Measurements from ENCODE around the gene FBL. TPM values are rescaled to one million over a fixed set of nuclear protein-coding genes. Genes with fewer than 3 reads are reported as not detected.

FBL gene
- total RNA-seq, 1 experiment from 2014 or later = 527 TPM

GRCh38 chr19:39846678-39847486, 703 bp upstream of the FBL start:
- DNase-seq (ENCODE audit: low spot score) = no peak
- in situ Hi-C loops (cut with HindIII; ENCODE audit: low sequenced_read_pairs) = no loop called here

GRCh38 chr19:39845584-39845932, 621 bp downstream of the FBL start:
- in situ Hi-C loops (cut with HindIII; ENCODE audit: low sequenced_read_pairs) = no loop called here
- DNase-seq (ENCODE audit: low spot score) = no peak

DNA sequence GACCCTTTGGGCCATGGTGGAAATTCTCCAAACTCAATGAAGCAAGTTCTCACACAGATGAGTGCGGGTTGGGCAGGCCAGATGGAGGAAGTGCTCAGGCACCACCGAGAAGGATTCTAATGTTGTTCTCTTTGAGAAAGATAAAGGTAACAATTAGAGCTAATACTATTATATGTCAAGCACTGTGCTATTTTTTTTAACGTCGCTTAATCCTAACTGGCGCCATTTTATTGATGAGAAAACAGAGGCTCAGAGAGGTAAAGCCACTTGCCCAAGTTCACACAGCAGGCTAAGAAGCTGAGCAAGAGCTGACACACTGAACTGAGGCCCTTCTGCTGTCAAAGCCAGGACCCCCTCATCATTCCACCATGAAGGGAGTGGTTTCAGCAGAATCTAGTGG, 1.0 kb downstream of the FBL start:
- in situ Hi-C loops (cut with HindIII; ENCODE audit: low sequenced_read_pairs) = no loop called here

GRCh38 chr19:39843919-39844793, 2.0 kb downstream of the FBL start:
- in situ Hi-C loops (cut with HindIII; ENCODE audit: low sequenced_read_pairs) = loop anchor here (5.0 kb wide), 1 partner anchor 62 kb away; no protein-coding TSS in a partner anchor
- peak; percentile 30 for DNase-seq (ENCODE audit: low spot score)

More for the DNA sequence above, 1.0 kb downstream of the FBL start:
- no peak for DNase-seq (ENCODE audit: low spot score)

DNA sequence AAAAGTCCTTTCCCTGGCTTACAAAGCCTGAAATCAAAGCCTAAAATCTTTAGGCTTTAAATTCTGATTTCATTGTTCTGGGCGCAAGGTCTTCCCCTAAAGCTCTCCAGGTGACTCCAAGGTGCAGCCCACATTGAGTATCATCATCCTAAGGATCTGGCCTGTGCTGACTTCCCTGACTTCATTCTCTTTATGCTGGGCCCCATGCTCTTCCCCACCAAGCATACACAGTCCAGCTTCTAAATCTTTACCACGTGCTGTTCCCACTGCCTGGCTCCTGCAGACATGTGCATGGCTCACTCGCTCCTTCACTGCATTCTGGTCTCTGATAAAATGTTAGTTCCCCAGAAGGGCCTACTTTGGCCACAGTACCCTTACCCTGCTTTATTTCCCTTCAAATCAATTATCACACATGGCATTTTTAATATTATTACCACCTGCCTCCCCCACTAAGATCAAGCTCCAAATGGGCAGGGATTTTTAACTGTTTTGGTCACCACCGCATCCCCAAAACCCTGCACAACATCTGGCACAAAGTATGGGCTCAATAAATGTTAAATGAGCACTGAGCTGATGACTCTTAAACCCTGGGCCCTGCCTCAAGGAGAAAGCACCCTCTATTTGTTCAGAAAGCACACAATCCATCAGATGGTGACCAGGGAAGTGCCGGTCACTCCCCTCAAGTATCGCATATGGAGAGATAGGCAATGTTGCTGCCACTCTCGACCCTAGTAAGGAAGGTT, 3.3 kb downstream of the FBL start:
- no peak for DNase-seq (ENCODE audit: low spot score)
- in situ Hi-C loops (cut with HindIII; ENCODE audit: low sequenced_read_pairs) = loop anchor here (5.0 kb wide), 1 partner anchor 61 kb away; no protein-coding TSS in a partner anchor

DNA sequence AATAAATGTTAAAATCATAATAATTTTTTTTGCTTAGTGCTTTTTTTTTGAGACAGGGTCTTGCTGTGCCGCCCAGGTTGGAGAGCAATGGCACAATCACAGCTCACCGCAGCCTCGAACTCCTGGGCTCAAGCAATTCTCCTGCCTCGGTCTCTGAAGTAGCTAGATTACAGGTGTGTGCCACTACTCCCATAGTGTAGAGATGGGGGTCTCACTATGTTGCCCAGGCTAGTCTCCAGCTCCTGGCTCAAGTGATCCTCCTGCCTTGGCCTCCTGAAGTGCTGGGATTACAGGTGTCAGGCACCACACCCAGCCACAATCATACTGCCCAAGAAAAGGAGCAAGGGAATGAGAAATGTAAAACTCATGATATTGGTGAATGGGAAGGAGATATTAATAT, 5.1 kb downstream of the FBL start:
- in situ Hi-C loops (cut with HindIII; ENCODE audit: low sequenced_read_pairs) = loop anchor here (5.0 kb wide), 1 partner anchor 59 kb away; no protein-coding TSS in a partner anchor
- no peak for DNase-seq (ENCODE audit: low spot score)

- in situ Hi-C loops (cut with HindIII; ENCODE audit: low sequenced_read_pairs) = loop anchor here (5.0 kb wide), 1 partner anchor 58 kb away; no protein-coding TSS in a partner anchor
- no peak for DNase-seq (ENCODE audit: low spot score)
These were observed 5.7 kb downstream of the FBL start for GRCh38 chr19:39840492-39840891.

DNA sequence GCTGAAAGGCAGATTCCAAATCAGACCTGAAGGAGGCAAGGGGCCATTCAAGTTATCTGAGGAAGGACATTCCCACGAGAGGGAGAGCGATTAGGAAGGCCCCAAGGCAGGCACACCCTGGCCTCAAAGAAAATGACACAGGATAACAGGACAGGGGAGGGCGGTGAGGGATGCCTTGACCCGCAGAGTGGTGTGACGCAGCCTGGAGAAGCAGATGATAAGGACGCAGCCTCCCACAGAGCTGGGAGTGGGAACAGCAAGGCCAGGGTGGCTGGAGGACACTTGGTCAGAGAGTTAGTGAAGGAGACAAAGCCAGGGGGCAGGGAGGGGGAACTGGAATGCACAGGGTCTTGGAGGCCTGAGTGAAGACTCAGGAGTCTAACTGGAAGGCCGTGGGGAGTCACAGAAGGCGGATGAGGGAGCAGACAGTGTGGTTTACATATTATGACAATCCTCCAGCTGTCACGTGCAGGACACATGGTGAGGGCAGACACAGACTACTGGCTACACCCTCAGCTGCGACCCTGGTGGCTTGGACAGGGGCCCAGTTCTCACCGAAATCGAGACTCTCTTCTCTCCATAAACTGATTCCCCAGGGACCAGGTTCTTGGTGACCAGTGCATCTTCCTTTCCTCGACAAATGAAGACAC, 6.4 kb downstream of the FBL start:
- in situ Hi-C loops (cut with HindIII; ENCODE audit: low sequenced_read_pairs) = loop anchor here (5.0 kb wide), 1 partner anchor 58 kb away; no protein-coding TSS in a partner anchor

GRCh38 chr19:39838569-39838968, 7.6 kb downstream of the FBL start:
- DNase-seq (ENCODE audit: low spot score) = no peak
- in situ Hi-C loops (cut with HindIII; ENCODE audit: low sequenced_read_pairs) = no loop called here

More for the DNA sequence above, 6.4 kb downstream of the FBL start:
- DNase-seq (ENCODE audit: low spot score) = no peak

- no peak for DNase-seq (ENCODE audit: low spot score)
- in situ Hi-C loops (cut with HindIII; ENCODE audit: low sequenced_read_pairs) = no loop called here
These were observed 8.2 kb downstream of the FBL start for GRCh38 chr19:39837978-39838377.

DNA sequence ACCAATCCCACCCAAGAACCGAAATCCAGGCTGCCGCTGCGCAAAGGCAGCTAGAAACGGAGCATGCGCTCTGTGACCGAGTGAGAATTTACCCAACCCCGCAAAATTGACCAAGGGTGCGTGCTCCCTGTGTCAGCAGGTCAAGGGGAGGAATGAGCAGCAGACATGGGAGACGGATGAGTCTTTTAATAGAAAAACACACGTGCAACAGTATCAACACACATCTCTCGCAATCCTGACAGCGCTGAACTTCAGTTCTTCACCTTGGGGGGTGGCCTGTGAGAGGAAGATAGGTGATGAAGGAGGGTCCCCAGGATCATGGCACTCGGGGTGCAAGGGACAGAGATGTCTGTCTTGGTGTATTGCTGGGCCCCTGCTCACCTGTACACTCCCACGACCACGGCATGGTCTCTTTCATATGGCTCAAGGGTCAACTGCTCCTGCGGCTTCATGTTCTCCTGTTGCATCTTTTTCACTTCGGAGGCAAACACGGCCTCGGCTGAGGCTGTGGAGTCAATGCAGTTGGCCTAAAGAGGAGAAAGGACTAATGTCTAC, 11.8 kb downstream of the FBL start:
- in situ Hi-C loops (cut with HindIII; ENCODE audit: low sequenced_read_pairs) = no loop called here
- DNase-seq (ENCODE audit: low spot score) = no peak

GRCh38 chr19:39833464-39834286, 12.5 kb downstream of the FBL start, which contains the start of gene DYRK1B:
DYRK1B (minus strand) TSS chr19:39834162; CDS start chr19:39831867, 2,295 bp downstream.
- DNase-seq (ENCODE audit: low spot score) = peak; percentile 97
- in situ Hi-C loops (cut with HindIII; ENCODE audit: low sequenced_read_pairs) = no loop called here

DNA sequence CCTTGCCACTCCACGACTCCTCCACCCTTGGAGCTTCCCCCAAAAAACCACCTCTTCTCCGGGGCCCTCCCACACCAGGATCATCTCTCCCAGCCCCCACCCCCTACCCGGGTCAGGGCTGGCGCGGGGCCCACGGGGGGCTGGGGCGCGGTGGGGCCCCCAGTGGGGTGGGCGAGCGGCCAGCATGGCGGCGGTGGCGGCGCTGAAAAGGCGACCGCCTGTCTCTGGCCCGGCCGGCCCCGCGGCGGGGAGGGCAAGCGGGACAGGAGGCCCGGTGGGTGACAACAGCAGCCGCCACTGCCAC, 13.1 kb downstream of the FBL start:
- in situ Hi-C loops (cut with HindIII; ENCODE audit: low sequenced_read_pairs) = no loop called here
- DNase-seq (ENCODE audit: low spot score) = no peak

- no peak for DNase-seq (ENCODE audit: low spot score)
- in situ Hi-C loops (cut with HindIII; ENCODE audit: low sequenced_read_pairs) = no loop called here
These were observed 13.7 kb downstream of the FBL start for GRCh38 chr19:39832341-39833083.

GRCh38 chr19:39831679-39832078, 14.5 kb downstream of the FBL start:
- in situ Hi-C loops (cut with HindIII; ENCODE audit: low sequenced_read_pairs) = no loop called here
- no peak for DNase-seq (ENCODE audit: low spot score)

DNA sequence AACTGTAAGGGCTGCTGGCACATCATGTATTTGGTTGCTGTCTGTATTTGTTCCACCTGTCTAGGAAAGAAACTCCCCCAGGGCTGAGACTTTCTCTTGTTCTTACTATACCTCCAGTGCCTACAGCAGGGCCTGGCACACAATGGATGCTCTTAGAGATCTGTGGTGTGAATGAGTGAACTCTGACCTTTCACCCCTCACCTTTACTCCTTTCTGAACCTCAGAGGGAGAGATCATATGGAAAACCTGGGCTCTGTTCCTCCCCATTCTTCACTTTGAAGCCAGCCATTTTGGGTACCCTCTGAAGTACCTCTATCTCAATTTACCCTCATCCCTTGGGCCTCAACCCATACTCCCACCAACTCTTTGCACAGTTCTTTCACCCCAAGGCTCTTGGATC, 15.3 kb downstream of the FBL start:
- DNase-seq (ENCODE audit: low spot score) = no peak
- in situ Hi-C loops (cut with HindIII; ENCODE audit: low sequenced_read_pairs) = no loop called here

DNA sequence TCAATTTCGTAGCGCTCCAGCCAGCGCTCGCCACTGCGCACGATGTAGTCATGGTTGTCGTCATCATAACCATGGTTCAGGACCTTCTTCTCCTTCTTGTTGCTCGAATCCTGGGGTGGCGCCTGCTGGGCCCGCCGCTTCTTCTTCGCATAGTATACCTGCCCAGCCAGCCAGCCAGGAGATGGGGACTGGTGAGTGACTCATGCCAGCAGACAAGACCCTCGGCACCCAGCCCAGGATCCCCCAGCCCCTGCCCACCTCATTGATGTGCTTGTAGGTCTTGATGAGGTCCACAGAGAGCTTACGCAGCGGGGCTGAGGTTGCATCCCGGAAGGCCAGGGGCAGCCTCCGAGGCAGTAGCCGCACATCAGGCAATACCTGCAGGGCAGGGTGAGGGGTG, 15.8 kb downstream of the FBL start:
- in situ Hi-C loops (cut with HindIII; ENCODE audit: low sequenced_read_pairs) = no loop called here
- DNase-seq (ENCODE audit: low spot score) = no peak
